HG03097 (cell line): ENCODE results near the gene BHLHE23.

Source experiments
- ATAC-seq: cut with Tn5 transposase; IDR thresholded peaks from one replicate; pipeline ENCODE4 v1.9.1; 2021; ENCODE audit not compliant: unreplicated experiment, low FRiP score

Gene BHLHE23

DNA sequence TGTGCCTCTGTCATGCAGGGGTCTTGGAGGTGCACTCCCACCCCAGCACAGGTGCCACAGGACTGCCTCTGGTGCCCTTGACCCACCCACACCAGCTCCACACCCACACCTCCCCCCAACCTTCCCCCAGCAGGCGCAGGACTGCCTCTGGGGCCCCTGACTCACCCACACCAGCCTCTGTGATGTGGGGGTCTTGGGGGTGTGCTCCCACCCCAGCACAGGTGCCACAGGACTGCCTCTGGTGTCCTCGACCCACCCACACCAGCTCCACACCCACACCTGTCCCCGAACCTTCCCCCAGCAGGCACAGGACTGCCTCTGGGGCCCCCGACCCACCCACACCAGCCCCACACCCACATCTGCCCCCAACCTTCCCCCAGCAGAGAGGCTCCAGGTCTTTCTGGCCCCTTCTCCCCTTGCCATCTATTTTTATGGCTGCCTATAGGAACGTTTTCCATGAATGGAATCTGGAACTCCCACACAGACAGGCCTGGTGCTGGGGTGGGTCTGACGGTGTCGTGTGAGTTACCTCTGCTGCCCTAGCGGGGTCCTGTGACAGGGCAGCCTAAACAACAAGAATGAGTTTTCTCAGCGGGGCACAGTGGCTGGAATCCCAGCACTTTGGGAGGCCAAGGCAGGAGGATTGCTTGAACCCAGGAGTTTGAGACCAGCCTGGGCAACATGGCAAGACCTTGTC, 30.8 kb downstream of the BHLHE23 start:
- ATAC-seq, result no peak

DNA sequence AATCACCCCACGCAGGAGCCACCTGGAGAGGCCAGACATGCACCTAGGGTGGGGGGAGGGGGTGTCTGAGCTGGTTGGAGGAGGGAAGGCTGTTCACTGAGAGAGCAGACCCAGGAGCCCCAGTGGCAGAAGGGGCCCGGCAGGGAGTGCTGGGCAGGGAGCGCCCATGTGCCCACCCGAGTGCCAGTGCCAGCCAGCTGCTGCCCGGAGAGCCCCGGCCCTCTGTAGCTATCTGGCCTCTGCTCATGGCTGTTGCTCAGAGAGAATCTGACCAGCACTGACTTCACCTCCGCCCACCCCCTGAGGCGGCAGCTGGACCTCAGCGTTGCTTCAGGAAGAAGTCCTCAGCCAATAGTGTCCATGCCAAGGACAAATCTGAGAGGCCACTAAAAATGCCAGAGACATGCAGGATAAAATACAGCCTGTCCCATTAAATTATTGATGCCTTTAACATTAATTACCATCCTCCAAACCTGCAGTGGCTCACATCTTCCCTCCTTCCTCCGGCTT, 31.5 kb downstream of the BHLHE23 start:
- no peak for ATAC-seq

DNA sequence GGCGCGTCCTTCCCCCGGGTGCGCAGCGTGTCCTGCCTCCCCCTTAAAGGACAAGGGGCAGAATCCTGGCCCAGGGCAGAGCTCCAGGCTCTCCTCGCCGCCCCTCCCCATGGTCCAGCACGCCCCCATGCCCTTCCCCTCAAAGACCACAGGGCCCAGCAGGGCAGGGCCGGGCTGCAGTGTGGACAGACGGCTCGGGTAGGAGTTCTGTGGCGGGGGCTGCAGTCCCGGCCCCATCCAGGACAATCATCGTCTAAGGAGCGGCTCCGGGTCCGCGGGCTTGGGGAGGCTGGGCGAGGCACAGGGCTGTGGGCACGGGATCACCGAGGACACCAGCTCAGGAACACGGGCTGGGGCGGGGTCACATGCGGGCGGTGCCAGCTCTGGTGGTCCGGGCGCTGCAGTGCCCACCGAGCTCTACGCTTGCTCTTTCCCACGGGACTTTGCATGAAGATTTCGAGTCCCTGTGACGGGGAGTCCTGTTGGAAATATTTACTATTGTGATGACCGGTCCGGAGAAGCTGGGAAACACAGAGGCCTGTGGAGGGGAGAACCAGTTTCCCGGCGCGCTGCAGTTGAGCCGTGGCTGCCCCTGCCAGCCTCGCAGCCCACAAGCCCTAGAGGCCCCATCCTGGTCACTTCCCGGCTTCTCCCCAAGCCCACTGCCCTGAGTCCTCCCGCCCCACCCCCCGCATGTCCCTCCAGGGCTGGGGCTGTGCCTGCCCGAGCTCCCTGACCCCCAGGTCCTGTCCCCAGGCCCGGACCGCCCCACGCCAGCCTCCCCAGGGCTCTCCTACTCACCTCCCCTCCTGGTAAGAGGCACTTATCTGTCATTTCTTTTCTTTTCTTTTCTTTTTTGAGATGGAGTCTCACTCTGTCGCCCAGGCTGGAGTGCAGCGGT, 33.7 kb downstream of the BHLHE23 start:
- no peak for ATAC-seq

DNA sequence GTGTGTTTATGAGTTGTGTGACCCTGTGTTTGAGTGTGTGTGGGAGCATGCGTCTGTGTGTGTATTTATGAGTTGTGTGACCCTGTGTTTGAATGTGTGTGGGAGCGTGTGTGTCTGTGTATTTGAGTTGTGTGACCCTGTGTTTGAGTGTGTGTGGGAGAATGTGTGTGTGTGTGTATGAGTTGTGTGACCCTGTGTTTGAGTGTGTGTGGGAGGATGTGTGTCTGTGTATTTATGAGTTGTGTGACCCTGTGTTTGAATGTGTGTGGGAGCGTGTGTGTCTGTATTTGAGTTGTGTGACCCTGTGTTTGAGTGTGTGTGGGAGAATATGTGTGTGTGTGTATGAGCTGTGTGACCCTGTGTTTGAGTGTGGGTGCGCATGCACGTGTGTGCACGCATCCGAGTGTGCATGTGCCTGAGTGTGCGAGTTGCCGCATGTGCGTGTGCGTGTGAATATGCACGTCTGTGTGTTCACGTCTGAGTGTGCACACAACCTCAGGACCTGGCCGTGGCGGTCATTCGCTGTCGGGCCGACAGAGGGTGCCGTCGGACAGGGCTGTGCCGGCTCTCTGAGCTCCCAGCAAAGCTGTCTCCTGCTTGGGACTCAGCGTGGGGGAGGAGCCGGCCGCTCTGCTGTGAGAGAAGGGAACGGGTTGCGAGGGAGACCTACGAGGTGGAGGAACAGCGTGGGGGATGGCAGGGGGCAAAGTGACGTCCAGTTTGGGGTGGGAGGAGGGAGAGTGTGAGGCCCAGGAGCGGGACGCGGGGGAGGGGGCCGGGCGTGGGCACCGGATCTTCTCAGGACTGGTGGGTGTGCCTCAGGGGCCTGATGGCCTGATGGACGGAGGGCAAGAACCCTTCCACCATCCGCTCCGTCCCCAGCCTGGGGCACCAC, 34.6 kb downstream of the BHLHE23 start:
- ATAC-seq, result no peak

DNA sequence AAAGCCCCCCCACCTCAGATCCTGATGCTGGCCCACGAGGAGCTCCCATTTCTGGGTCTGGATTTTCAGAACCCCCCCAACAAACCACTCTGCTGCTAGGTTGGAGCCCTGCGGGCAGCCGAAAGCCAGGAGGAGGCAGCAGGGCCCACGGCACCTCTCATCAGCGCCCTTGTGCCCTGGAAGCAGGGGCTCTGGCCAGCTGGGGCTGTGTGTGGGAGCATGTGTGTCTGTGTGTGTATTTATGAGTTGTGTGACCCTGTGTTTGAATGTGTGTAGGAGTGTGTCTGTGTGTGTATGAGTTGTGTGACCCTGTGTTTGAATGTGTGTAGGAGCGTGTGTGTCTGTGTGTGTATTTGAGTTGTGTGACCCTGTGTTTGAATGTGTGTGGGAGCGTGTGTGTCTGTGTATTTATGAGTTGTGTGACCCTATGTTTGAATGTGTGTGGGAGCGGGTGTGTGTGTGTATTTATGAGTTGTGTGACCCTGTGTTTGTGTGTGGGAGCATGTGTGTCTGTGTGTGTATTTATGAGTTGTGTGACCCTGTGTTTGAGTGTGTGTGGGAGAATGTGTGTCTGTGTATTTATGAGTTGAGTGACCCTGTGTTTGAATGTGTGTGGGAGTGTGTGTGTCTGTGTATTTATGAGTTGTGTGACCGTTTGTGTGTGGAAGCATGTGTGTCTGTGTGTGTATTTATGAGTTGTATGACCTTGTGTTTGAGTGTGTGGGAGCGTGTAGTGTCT, 35.4 kb downstream of the BHLHE23 start:
- ATAC-seq, result no peak

DNA sequence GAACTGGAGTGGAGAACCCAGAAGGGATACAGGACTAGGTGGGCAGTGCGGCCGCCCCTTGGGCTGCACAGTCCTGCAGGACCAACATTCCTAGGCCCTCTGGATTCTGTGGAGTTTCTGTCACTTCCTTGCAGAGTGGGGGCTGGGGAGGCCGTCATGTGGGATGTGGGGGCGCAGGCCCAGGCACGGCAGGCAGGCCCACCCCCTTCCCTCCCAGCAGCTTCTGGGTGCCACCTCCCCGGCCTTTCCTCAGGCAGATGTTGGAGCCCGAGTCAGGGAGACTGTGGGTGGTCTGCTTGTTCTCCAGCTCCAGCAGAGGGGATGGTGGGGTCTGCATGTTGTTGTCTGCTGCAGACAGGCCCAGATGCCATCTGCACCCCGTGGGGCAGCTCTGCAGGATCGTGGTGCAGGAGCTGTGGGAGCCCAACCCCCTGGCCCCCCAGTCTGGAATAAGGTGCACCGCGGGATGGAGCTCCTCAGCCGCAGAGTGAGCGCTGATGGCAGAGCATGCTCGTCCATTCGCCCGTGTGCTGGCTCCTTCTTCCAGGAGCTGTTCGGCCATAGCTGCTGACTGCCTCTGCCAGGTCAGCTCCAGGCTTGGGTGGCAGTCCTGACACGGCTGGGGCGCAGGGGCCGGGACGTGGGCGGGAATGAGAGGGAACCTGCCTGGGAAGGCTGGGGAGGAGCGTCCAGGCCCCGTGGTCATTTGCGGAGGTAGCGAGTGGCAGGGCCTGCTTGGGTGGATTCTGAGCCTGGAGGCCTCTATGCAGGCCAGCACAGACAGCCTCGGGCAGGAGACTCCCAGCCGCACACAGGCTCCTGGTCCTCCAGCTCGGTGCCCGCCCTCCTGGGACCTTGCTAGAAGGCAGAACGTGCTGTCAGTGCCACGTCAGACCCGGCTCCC, 36.2 kb downstream of the BHLHE23 start:
- no peak for ATAC-seq

DNA sequence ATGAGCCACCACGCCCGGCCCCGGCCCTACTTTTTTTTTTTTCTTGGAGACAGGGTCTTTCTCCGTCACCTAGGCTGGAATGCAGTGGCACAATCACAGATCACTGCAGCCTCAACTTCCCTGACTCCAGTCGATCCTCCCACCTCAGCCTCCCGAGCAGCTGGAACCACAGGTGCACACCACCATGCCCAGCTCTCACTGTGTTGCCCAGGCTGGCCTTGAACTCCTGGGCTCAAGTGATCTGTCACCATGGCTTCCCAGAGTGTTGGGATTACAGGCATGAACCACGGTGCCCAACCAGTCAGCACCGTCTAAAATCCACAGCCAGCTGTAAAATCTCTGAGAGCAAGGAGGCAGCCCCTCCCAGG, 36.8 kb downstream of the BHLHE23 start:
- no peak for ATAC-seq

DNA sequence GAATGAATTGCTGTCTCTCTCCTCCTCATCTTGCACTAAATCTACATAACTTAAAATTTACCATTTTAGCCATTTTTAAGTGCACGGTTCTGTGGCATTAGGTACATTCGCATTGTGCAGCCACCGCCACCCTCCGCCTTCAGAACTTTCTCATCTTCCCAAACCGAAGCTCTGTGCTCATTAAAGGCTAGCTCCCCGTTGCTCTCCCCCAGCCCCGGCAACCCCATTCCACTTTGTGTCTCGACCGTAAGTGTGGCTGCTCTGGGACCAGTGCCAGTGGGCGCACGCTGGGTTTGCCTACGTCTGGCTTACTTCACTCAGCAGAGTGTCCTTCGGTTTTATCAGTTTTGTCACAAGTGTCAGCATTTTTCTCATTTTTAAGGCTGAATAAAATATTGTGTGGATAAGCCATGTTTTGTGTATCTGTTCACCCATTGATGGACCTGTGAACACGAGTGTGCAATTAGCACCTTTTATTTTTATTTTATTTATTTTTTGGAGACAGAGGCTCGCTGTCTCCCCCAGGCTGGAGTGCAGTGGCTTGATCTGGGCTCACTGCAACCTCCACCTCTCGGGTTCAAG, 37.5 kb downstream of the BHLHE23 start:
- ATAC-seq, result no peak

DNA sequence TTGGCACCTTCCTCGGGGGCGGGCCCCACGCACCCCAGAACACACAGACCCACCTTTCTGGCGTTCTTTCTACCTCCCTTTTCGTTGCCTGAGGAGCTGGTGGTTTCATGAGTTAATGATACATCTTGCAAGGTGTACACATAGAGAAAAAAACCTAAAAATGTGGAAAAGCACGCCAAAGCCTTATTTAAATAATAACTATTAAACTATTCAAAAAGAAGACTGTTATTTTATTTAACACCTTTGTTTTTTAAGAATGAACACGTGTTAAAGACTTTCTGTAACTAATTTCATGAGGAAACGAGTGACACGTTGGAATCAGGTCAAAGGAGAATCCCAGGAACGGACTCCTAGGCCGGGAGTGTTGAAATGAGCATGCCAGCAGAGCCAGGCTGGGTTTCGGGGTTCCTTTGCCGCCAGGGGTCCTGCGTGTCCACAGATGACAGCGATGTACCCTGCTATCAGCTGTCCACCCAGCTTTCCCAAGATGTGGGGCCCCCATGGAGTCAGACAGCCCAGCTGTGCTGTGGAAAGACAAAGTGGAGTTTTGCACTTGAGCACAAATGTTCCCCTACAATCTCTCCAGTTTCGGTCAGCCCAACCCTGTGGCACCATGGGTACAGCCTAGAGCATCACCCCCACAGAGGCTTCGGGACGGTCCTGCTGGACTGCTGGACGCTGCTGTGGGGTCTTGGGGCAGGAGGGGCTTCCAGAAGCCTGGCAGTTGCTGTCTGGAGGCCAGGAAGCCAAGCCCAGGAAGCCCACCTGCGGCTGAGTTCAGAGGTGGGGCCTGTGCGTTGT, 38.2 kb downstream of the BHLHE23 start:
- no peak for ATAC-seq

DNA sequence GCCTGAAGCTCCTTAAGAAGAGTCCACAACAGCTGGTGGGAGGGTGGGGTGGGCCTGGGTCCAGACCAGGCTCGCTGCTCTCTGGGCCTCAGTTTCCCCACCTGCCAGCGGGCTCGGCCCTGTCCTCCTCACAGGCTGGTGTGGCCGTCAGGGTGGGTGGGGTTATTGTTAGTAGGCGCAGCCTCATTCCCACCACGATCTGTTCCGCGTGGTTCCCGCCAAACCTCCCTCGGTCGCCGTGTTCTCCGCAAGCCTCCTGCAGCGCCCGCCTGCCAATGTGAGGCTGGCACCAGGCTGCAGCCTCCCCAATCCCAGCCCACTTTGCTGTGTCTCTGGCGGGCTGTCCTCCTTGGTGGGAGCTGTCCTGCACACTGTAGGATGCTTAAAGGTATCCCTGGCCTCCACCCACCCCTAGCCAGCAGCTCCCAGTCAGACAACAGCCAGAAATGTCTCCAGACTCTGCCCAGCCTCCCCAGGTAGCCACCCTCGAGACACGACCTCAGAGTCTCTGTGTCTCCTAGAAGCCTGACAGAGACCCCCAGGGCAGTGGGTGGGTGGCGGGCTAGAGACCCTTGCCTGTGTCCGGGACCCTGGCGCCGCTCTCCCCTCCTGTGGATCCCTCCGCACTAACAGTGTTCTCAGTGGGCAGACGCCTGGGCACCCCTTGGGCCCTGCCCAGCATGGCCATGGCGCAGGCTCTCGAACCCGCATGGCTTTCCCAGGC, 39.0 kb downstream of the BHLHE23 start:
- no peak for ATAC-seq

DNA sequence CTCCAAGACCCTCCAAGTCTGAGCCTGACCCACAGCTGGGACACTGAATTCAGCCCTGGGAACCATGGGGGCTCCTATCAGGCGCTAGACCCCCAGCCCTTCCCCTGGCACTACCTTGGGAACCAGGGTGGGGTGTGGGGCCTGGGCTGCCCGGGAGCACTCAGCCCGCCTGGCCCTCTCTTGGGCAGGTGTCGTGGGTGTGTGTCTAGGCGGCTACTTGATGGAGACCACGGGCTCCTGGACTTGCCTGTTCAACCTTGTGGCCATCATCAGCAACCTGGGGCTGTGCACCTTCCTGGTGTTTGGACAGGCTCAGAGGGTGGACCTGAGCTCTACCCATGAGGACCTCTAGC, 39.6 kb downstream of the BHLHE23 start:
- ATAC-seq, result no peak

DNA sequence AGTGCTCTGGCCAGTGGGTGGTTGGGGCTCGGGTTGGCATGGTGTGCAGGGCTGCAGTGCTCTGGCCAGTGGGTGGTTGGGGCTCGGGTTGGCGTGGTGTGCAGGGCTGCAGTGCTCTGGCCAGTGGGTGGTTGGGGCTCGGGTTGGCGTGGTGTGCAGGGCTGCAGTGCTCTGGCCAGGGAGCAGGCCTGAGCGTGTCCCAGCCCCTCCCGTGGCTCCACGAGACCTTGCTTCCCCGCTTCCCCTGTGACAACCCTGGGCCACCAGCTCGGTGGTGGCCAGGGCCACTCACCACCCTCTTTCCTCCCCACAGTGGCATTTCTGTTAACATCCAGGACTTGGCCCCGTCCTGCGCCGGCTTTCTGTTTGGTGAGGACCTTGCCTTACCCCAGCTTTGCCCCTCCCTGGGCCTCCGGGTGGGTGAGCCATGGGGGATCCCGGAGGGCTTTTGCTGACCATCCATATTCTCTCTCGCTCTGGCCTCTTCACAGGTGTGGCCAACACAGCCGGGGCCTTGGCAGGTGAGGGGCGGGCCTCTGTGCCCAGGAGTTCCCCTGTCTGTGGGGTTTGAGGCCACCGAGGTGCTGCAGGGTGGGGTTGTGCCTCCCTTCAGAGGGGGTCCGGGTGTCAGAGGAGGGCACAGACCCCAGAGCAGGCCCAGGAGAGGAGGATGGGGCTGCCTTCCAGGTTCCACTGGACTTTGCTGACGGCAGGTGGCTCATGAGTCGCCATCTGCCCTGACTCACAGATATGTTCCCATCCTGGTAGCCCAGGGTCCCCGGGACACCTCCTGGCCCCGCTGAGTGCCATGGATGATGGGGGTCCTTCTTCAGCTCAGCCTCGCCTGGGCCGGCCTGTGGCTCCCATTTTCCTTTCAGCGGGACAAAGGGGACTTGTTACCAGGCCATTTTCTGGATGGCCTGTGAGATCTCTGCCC, 40.3 kb downstream of the BHLHE23 start:
- ATAC-seq, result no peak

DNA sequence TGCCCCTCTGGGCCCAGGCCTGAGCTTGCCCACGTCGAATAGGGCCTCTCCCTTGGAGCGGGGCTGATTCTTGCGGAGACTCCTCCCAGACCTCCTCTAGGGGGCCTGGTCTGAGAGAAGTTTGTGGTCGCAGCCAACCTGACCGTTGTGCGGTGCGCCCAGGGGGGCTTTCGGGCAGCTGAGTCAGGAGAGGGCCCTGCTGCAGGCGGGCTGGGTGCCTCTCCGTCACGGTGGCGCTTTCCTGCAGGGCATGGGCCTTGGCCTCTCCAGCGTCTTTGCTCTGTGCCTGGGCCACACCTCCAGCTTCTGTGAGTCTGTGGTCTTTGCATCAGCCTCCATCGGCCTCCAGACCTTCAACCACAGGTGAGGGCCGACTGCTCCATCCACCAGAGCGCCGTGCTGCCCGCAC, 41.4 kb downstream of the BHLHE23 start:
- ATAC-seq, result no peak

DNA sequence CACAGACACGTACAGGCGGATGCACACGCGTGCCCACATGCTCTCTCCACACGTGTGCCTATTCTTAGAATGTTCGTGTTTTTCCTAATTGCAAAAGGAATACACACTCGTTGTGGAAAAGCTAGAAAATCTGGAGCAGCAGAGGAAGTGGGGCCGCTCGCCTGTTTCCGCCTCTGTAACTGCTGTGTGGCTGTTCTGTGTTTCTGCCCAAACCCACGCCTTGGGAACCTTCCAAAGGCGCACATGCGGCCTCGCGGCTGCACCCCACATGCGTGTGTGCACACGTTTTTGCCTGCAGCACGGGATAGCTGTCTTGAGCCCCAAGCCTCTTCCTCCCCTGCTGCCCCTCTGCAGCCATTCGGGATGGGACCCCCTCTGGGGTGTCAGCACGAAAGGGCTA, 42.1 kb downstream of the BHLHE23 start:
- ATAC-seq, result no peak

DNA sequence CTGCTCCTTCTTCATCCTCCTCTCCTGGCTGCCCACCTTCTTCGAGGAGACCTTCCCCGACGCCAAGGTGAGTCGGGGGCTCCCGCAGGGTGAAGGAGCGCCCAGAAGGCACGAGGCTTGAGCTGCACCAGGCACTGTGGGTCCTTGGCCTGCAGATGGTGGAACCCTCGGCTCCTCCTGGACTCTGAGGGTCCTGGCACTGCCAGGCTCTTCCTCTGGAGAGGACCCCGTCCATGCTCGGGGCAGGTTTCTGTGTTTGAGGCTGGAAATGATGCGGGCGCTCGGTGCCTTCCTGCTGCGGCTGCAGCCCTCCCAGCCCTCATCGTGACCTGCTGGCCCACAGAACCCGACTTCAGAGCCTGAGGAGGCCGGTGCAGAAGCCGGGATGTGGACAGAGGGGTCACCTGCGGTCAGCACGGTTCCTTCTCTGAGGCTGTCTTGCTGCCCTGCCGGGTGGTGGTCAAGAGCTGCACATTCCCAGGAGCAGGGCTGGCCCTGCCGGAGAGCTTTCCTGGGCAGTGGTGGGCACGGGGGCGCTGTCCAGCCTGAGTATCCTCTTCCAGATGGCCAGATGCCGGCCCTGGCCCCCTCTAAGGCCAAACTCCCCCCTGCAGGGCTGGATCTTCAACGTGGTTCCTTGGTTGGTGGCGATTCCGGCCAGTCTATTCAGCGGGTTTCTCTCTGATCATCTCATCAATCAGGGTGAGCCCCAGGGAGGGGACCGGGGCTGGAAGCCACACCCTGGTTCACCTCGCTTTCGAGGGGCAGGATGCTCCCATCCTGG, 43.0 kb downstream of the BHLHE23 start:
- no peak for ATAC-seq
